ENCODE measurements around the gene SETD3. TPM values are rescaled to one million over a fixed set of nuclear protein-coding genes. Genes with fewer than 3 reads are reported as not detected.

The SETD3 gene
- total RNA-seq, 2 donors from 2014 or later: 57.8 to 68.1 TPM

GRCh38 chr14:99395909-99396530 lies 84.6 kb downstream of the SETD3 start:
- H3K4me3 Mint-ChIP-seq: no peak overlapping the region
- Histone ChIP-seq H3K27me3 (ENCODE audit: control insufficient read depth, insufficient read depth, low read length, poor library complexity, severe bottlenecking) (no peaks in the 10 kb centered on the region), H3K4me1 (ENCODE audit: control insufficient read depth, insufficient read depth, low read length) (no peaks in the 10 kb centered on the region), H3K9me3 (ENCODE audit: control insufficient read depth, low read length) (no peaks in the 10 kb centered on the region), H3K27ac (ENCODE audit: low read depth, low read length) (peak overlapping the region; percentile 18), H3K9ac (ENCODE audit: extremely low read depth, low read length, poor library complexity, severe bottlenecking) (no peak overlapping the region), H3K36me3 (ENCODE audit: control insufficient read depth, insufficient read depth, low read length) (peaks cover 42% of the 10 kb centered on the region), H3K4me3 (ENCODE audit: low read length) (no peak overlapping the region)
- peaks cover 41% of the 10 kb centered on the region for H3K36me3 Mint-ChIP-seq (ENCODE audit: low read depth)
- TF ChIP-seq CTCF (conservative IDR thresholded peaks at IDR 0.05): no peak
- H3K4me1 Mint-ChIP-seq: peaks cover 15% of the 10 kb centered on the region
- DNase-seq: peak; percentile 41
- 90 to 92% methylated on average over 9 to 10 of the region's 10 CpGs for WGBS, 2 experiments (ENCODE audit: insufficient coverage in 1 of 2, insufficient read length in 1 of 2)
- H3K9me3 Mint-ChIP-seq: no peaks in the 10 kb centered on the region
- H3K27ac Mint-ChIP-seq: no peak overlapping the region
- H3K27me3 Mint-ChIP-seq (ENCODE audit: insufficient read depth): no peaks in the 10 kb centered on the region

GRCh38 chr14:99394602-99395156 lies 86.0 kb downstream of the SETD3 start:
- H3K27me3 Mint-ChIP-seq (ENCODE audit: insufficient read depth): no peaks in the 10 kb centered on the region

GRCh38 chr14:99393059-99393655 lies 87.5 kb downstream of the SETD3 start:
- peaks cover 23% of the 10 kb centered on the region for H3K36me3 ChIP-seq (ENCODE audit: control insufficient read depth, insufficient read depth, low read length)
- no peaks in the 10 kb centered on the region for H3K9me3 Mint-ChIP-seq
- no peaks in the 10 kb centered on the region for H3K27me3 ChIP-seq (ENCODE audit: control insufficient read depth, insufficient read depth, low read length, poor library complexity, severe bottlenecking)
- WGBS, 2 experiments (ENCODE audit: insufficient coverage in 1 of 2, insufficient read length in 1 of 2): 76 to 86% methylated on average over 8 to 12 of the region's 12 CpGs
- peaks cover 20% of the 10 kb centered on the region for H3K36me3 Mint-ChIP-seq (ENCODE audit: low read depth)
- H3K4me1 ChIP-seq (ENCODE audit: control insufficient read depth, insufficient read depth, low read length): no peaks in the 10 kb centered on the region
- no peak overlapping the region for H3K4me3 ChIP-seq (ENCODE audit: low read length)
- H3K9ac ChIP-seq (ENCODE audit: extremely low read depth, low read length, poor library complexity, severe bottlenecking): no peak overlapping the region
- TF ChIP-seq CTCF (conservative IDR thresholded peaks at IDR 0.05): peak; percentile 95
- H3K27ac Mint-ChIP-seq: no peak overlapping the region
- no peak overlapping the region for H3K27ac ChIP-seq (ENCODE audit: low read depth, low read length)
- H3K9me3 ChIP-seq (ENCODE audit: control insufficient read depth, low read length): no peaks in the 10 kb centered on the region
- H3K4me1 Mint-ChIP-seq: peaks cover 15% of the 10 kb centered on the region
- no peak overlapping the region for H3K4me3 Mint-ChIP-seq
- H3K27me3 Mint-ChIP-seq (ENCODE audit: insufficient read depth): no peaks in the 10 kb centered on the region
- peak; percentile 86 for DNase-seq

More at GRCh38 chr14:99394602-99395156, 86.0 kb downstream of the SETD3 start:
- H3K27ac Mint-ChIP-seq: peak overlapping the region; percentile 61
- peaks cover 32% of the 10 kb centered on the region for H3K36me3 Mint-ChIP-seq (ENCODE audit: low read depth)
- Histone ChIP-seq H3K4me3 (ENCODE audit: low read length) (no peak overlapping the region), H3K9ac (ENCODE audit: extremely low read depth, low read length, poor library complexity, severe bottlenecking) (no peak overlapping the region), H3K9me3 (ENCODE audit: control insufficient read depth, low read length) (no peaks in the 10 kb centered on the region), H3K36me3 (ENCODE audit: control insufficient read depth, insufficient read depth, low read length) (peaks cover 35% of the 10 kb centered on the region), H3K4me1 (ENCODE audit: control insufficient read depth, insufficient read depth, low read length) (no peaks in the 10 kb centered on the region), H3K27me3 (ENCODE audit: control insufficient read depth, insufficient read depth, low read length, poor library complexity, severe bottlenecking) (no peaks in the 10 kb centered on the region), H3K27ac (ENCODE audit: low read depth, low read length) (peak overlapping the region; percentile 27)
- DNase-seq: peak; percentile 63
- WGBS, 2 experiments (ENCODE audit: insufficient coverage in 1 of 2, insufficient read length in 1 of 2): 86 to 90% methylated on average over 7 to 9 of the region's 9 CpGs
- H3K4me1 Mint-ChIP-seq: peaks cover 15% of the 10 kb centered on the region
- no peaks in the 10 kb centered on the region for H3K9me3 Mint-ChIP-seq
- H3K4me3 Mint-ChIP-seq: no peak overlapping the region
- TF ChIP-seq CTCF (conservative IDR thresholded peaks at IDR 0.05): no peak
